ENCODE results near the gene DPF1.

The DPF1 gene

DNA sequence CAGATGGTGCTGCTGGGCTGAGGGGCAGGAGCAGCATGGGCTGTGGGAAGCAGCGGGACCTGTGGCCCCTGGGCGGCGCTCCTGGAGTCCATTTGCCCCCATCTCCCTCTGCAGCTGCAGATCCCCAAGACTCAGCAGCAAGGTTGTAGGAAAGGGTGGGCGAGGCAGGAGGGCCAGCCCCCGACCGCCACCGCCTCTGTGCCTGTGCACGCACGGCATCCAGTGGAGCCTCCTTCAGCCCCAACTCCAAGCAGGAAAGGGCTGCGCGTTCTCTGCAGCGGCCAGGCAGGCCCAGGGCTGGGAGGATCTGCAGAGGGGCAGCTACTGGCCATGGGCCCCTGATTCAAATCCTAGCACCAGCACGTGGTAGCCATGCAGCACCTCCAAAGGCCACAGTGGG, 20.8 kb downstream of the DPF1 start:
- H3K9me3 ChIP-seq (ENCODE audit: control insufficient read depth, low read depth, low read length) = no peaks in the 10 kb centered on the region
- no peaks in the 10 kb centered on the region for H3K36me3 ChIP-seq (ENCODE audit: control insufficient read depth, low read depth, low read length)
- no peak overlapping the region for H3K9ac ChIP-seq (ENCODE audit: low read length)
- H3K4me3 ChIP-seq (ENCODE audit: low read length) = no peak overlapping the region
- H3K4me1 ChIP-seq (ENCODE audit: control insufficient read depth, low read depth, low read length) = peaks cover 2% of the 10 kb centered on the region
- H3K27ac ChIP-seq (ENCODE audit: low read length) = no peak overlapping the region
- no peaks in the 10 kb centered on the region for H3K27me3 ChIP-seq (ENCODE audit: control insufficient read depth, insufficient read depth, low read length)

GRCh38 chr19:38202504-38202903, 21.5 kb downstream of the DPF1 start:
- Histone ChIP-seq H3K36me3 (ENCODE audit: control insufficient read depth, low read depth, low read length) (no peaks in the 10 kb centered on the region), H3K4me1 (ENCODE audit: control insufficient read depth, low read depth, low read length) (no peaks in the 10 kb centered on the region), H3K4me3 (ENCODE audit: low read length) (no peak overlapping the region), H3K9ac (ENCODE audit: low read length) (no peak overlapping the region), H3K9me3 (ENCODE audit: control insufficient read depth, low read depth, low read length) (no peaks in the 10 kb centered on the region), H3K27ac (ENCODE audit: low read length) (no peak overlapping the region), H3K27me3 (ENCODE audit: control insufficient read depth, insufficient read depth, low read length) (no peaks in the 10 kb centered on the region)

- no peaks in the 10 kb centered on the region for H3K4me1 ChIP-seq (ENCODE audit: control insufficient read depth, low read depth, low read length)
- no peak overlapping the region for H3K27ac ChIP-seq (ENCODE audit: low read length)
- H3K9ac ChIP-seq (ENCODE audit: low read length) = no peak overlapping the region
- H3K9me3 ChIP-seq (ENCODE audit: control insufficient read depth, low read depth, low read length) = no peaks in the 10 kb centered on the region
- no peak overlapping the region for H3K4me3 ChIP-seq (ENCODE audit: low read length)
- no peaks in the 10 kb centered on the region for H3K36me3 ChIP-seq (ENCODE audit: control insufficient read depth, low read depth, low read length)
- no peaks in the 10 kb centered on the region for H3K27me3 ChIP-seq (ENCODE audit: control insufficient read depth, insufficient read depth, low read length)
These were observed 22.3 kb downstream of the DPF1 start for GRCh38 chr19:38201731-38202130.

GRCh38 chr19:38199340-38199739, 24.7 kb downstream of the DPF1 start:
- H3K9ac ChIP-seq (ENCODE audit: low read length) = no peak overlapping the region
- H3K27me3 ChIP-seq (ENCODE audit: control insufficient read depth, insufficient read depth, low read length) = no peaks in the 10 kb centered on the region
- H3K9me3 ChIP-seq (ENCODE audit: control insufficient read depth, low read depth, low read length) = no peaks in the 10 kb centered on the region
- no peak overlapping the region for H3K27ac ChIP-seq (ENCODE audit: low read length)
- H3K4me1 ChIP-seq (ENCODE audit: control insufficient read depth, low read depth, low read length) = no peaks in the 10 kb centered on the region
- H3K36me3 ChIP-seq (ENCODE audit: control insufficient read depth, low read depth, low read length) = no peaks in the 10 kb centered on the region
- H3K4me3 ChIP-seq (ENCODE audit: low read length) = no peak overlapping the region

GRCh38 chr19:38197937-38198704, 25.9 kb downstream of the DPF1 start:
- H3K4me3 ChIP-seq (ENCODE audit: low read length) = no peak overlapping the region
- no peaks in the 10 kb centered on the region for H3K4me1 ChIP-seq (ENCODE audit: control insufficient read depth, low read depth, low read length)
- no peaks in the 10 kb centered on the region for H3K27me3 ChIP-seq (ENCODE audit: control insufficient read depth, insufficient read depth, low read length)
- H3K9ac ChIP-seq (ENCODE audit: low read length) = no peak overlapping the region
- H3K9me3 ChIP-seq (ENCODE audit: control insufficient read depth, low read depth, low read length) = no peaks in the 10 kb centered on the region
- H3K36me3 ChIP-seq (ENCODE audit: control insufficient read depth, low read depth, low read length) = no peaks in the 10 kb centered on the region
- no peak overlapping the region for H3K27ac ChIP-seq (ENCODE audit: low read length)

DNA sequence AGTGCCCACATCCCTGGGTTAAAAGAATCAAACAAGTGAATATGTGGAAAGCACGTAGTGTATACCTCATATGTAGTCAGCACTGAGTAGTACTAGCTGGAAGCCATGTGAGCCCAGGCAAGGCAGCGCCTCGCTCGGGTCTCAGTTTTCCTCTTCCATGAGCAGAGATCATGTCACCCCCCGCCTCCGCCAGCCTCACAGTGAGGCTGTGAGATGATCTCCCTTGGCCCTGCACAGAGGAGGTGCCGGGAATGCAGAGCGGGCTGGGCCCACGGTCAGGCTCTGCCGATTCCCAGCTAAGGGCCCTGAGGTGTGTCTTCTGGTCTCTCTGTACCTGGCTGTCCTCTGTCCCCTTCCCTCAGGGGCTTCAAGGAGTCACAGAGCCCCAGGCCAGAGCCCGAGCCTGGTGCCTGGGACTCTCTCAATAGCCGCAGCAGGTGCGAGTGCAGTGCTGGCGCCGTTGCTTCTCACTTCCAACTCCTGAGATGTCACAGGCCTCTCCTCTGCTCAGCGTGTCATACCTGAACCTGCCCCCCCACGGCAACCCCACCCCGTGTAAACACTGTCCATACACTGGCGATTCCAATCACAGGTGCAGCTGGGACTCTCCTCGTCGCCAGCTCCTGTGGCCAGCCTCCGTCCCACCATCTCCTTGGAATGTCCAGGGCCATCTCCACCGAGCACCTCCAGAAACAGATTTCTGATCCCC, 26.9 kb downstream of the DPF1 start:
- Histone ChIP-seq H3K27me3 (ENCODE audit: control insufficient read depth, insufficient read depth, low read length) (no peaks in the 10 kb centered on the region), H3K4me1 (ENCODE audit: control insufficient read depth, low read depth, low read length) (no peaks in the 10 kb centered on the region), H3K36me3 (ENCODE audit: control insufficient read depth, low read depth, low read length) (no peaks in the 10 kb centered on the region), H3K27ac (ENCODE audit: low read length) (no peak overlapping the region), H3K9ac (ENCODE audit: low read length) (no peak overlapping the region), H3K4me3 (ENCODE audit: low read length) (no peak overlapping the region), H3K9me3 (ENCODE audit: control insufficient read depth, low read depth, low read length) (no peaks in the 10 kb centered on the region)

DNA sequence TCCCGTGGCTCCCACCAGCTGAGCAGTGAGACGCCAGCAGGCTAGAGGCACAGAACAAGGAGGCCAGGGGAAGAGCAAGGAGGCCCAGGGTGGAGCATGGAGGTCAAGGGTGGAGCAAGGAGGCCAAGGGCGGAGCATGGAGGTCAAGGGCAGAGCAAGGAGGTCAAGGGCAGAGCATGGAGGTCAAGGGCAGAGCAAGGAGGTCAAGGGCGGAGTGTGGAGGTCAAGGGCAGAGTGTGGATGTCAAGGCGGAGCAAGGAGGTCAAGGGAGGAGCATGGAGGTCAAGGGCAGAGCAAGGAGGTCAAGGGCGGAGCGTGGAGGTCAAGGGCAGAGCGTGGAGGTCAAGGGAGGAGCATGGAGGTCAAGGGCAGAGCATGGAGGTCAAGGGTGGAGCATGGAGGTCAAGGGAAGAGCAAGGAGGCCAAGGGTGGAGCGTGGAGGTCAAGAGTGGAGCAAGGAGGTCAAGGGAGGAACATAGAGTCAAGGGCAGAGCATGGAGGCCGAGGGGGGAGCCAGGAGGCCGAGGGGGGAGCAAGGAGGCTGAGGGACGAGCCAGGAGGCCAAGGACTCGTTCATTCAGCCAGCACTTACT, 27.7 kb downstream of the DPF1 start:
- Histone ChIP-seq H3K27me3 (ENCODE audit: control insufficient read depth, insufficient read depth, low read length) (no peaks in the 10 kb centered on the region), H3K4me1 (ENCODE audit: control insufficient read depth, low read depth, low read length) (no peaks in the 10 kb centered on the region), H3K36me3 (ENCODE audit: control insufficient read depth, low read depth, low read length) (no peaks in the 10 kb centered on the region), H3K27ac (ENCODE audit: low read length) (no peak overlapping the region), H3K9me3 (ENCODE audit: control insufficient read depth, low read depth, low read length) (no peaks in the 10 kb centered on the region), H3K4me3 (ENCODE audit: low read length) (no peak overlapping the region), H3K9ac (ENCODE audit: low read length) (no peak overlapping the region)

- no peak overlapping the region for H3K9ac ChIP-seq (ENCODE audit: low read length)
- H3K36me3 ChIP-seq (ENCODE audit: control insufficient read depth, low read depth, low read length) = no peaks in the 10 kb centered on the region
- no peaks in the 10 kb centered on the region for H3K4me1 ChIP-seq (ENCODE audit: control insufficient read depth, low read depth, low read length)
- no peak overlapping the region for H3K27ac ChIP-seq (ENCODE audit: low read length)
- no peaks in the 10 kb centered on the region for H3K27me3 ChIP-seq (ENCODE audit: control insufficient read depth, insufficient read depth, low read length)
- no peaks in the 10 kb centered on the region for H3K9me3 ChIP-seq (ENCODE audit: control insufficient read depth, low read depth, low read length)
- H3K4me3 ChIP-seq (ENCODE audit: low read length) = no peak overlapping the region
These were observed 28.8 kb downstream of the DPF1 start for GRCh38 chr19:38195237-38195636.

- Histone ChIP-seq H3K27ac (ENCODE audit: low read length) (no peak overlapping the region), H3K4me3 (ENCODE audit: low read length) (no peak overlapping the region), H3K36me3 (ENCODE audit: control insufficient read depth, low read depth, low read length) (no peaks in the 10 kb centered on the region), H3K4me1 (ENCODE audit: control insufficient read depth, low read depth, low read length) (no peaks in the 10 kb centered on the region), H3K27me3 (ENCODE audit: control insufficient read depth, insufficient read depth, low read length) (no peaks in the 10 kb centered on the region), H3K9me3 (ENCODE audit: control insufficient read depth, low read depth, low read length) (no peaks in the 10 kb centered on the region), H3K9ac (ENCODE audit: low read length) (no peak overlapping the region)
These were observed 29.8 kb downstream of the DPF1 start for GRCh38 chr19:38194061-38194701.

DNA sequence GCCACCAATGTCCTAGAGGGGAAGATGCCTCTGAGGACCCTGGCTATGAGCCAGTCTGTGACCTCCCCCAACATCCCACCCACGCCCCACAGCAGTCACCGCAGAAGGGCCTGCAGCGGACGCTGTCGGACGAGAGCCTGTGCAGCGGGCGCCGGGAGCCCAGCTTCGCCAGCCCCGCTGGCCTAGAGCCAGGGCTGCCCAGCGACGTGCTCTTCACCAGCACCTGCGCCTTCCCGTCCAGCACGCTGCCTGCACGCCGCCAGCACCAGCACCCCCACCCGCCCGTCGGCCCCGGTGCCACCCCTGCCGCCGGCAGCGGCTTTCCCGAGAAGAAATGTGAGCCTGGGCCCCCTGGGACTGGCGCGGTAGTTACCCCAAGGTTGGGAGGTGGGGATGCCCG, 30.6 kb downstream of the DPF1 start:
- H3K36me3 ChIP-seq (ENCODE audit: control insufficient read depth, low read depth, low read length) = no peaks in the 10 kb centered on the region
- H3K9me3 ChIP-seq (ENCODE audit: control insufficient read depth, low read depth, low read length) = no peaks in the 10 kb centered on the region
- no peak overlapping the region for H3K4me3 ChIP-seq (ENCODE audit: low read length)
- H3K27me3 ChIP-seq (ENCODE audit: control insufficient read depth, insufficient read depth, low read length) = no peaks in the 10 kb centered on the region
- no peak overlapping the region for H3K9ac ChIP-seq (ENCODE audit: low read length)
- H3K27ac ChIP-seq (ENCODE audit: low read length) = no peak overlapping the region
- H3K4me1 ChIP-seq (ENCODE audit: control insufficient read depth, low read depth, low read length) = no peaks in the 10 kb centered on the region

DNA sequence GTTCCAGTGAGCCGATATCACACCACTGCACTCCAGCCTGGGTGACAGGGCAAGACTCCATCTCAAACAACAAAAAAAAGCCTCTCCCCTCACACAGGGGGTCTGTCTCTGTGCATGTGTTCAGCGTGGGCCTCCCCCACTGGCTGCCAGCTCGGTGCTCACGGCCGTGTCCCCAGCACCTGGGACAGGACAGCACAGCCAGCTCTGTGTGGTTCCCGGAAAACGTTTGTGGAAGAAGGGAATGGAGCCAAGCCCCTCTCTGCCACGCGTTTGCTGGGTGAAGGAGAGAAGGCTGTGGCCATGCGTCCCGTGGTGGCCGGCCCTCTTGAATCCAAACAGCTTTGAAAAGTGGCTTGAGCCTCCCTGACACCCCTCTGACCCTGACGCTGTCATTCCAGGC, 32.3 kb downstream of the DPF1 start:
- H3K27me3 ChIP-seq (ENCODE audit: control insufficient read depth, insufficient read depth, low read length) = no peaks in the 10 kb centered on the region
- no peaks in the 10 kb centered on the region for H3K4me1 ChIP-seq (ENCODE audit: control insufficient read depth, low read depth, low read length)
- H3K4me3 ChIP-seq (ENCODE audit: low read length) = no peak overlapping the region
- H3K9ac ChIP-seq (ENCODE audit: low read length) = no peak overlapping the region
- no peaks in the 10 kb centered on the region for H3K9me3 ChIP-seq (ENCODE audit: control insufficient read depth, low read depth, low read length)
- H3K27ac ChIP-seq (ENCODE audit: low read length) = no peak overlapping the region
- H3K36me3 ChIP-seq (ENCODE audit: control insufficient read depth, low read depth, low read length) = no peaks in the 10 kb centered on the region

All from iPS-18a (cell line).